GM18517 (cell line): ENCODE measurements around the gene MRC1.
"Not testable (repeated sequence)": the region's sequence is repeated elsewhere in the genome, so short reads cannot be mapped to it uniquely, and the experiment has no call there.

Experiments used
- ATAC-seq: cut with Tn5 transposase; IDR thresholded peaks from one replicate; pipeline ENCODE4 v1.9.1; 2021; ENCODE audit warnings: mild to moderate bottlenecking, moderate library complexity; ENCODE audit not compliant: unreplicated experiment

MRC1 gene

DNA sequence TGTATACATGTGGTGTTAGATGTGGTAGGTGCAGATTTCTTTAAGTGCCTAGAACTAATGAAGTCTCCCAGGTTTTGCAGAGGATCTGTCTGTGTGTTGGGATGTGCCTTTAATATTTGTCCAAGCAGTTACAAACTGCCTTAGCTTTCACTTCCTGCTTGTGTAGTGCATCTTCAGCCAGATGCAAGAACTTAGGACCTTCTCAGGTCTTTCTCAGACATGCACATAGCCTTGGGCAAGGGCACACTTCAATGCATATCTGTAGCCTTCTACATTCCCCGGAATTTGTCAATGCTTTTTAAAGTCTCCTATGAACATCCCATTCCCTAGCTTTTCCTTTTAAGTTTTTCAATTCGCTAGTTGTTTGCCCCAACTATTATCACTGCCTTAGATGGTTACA lies 95.4 kb downstream of the MRC1 start:
- no peak for ATAC-seq

DNA sequence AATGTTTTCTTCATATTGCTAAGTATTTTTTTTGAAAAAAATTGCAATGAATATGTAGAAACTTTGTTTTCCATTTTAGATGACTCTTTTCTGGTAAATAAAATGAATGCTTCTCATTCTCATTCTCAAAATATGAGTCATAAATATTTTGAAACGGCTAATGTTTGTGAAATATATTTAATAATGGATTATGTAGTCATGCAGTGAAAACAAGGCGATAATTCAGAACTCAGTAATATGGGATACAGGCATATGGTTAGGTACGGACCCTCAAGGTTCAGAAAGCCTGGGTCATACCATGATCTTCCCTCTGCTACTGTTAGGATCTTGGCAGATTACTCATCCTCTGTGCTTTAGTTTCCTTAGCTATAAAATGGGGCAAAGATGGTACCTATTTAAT lies 96.3 kb downstream of the MRC1 start:
- no peak for ATAC-seq

DNA sequence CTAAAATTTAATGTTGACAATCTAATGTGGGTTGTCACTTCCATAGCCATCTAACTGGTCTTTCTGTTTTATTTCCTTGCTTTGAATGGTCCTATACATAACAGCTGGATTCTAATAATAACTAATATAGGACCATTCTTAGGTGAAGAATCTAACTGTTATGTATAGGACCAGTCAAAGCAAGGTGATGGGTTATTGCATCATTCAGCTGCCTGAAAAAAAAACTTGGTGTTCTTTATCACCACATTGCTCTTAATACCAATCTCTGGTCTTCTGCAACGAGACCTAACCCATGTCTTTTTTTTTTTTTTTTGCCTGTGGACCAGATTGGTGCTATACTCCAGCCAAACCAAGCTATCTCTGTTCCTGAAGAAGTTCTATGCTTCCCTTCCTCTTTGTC lies 96.9 kb downstream of the MRC1 start:
- no peak for ATAC-seq

DNA sequence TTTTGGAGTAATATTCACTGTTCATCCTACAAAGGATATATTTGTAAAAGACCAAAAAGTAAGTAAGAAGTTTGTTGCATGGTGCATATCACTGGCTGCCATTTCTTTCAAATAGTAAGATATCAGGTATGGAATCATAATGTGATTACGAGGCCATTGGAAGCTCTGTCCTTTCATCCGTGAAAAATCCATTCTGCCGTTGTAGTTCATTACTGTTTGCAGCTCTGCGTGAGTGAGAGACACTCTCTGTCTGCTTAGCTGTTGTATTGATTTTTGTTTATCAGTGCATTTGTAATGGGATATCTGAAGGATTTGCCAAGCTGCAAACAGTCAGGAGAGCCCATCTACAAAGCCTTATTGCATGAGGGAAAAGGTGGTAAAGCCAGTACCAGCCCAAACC lies 98.5 kb downstream of the MRC1 start:
- ATAC-seq = no peak

DNA sequence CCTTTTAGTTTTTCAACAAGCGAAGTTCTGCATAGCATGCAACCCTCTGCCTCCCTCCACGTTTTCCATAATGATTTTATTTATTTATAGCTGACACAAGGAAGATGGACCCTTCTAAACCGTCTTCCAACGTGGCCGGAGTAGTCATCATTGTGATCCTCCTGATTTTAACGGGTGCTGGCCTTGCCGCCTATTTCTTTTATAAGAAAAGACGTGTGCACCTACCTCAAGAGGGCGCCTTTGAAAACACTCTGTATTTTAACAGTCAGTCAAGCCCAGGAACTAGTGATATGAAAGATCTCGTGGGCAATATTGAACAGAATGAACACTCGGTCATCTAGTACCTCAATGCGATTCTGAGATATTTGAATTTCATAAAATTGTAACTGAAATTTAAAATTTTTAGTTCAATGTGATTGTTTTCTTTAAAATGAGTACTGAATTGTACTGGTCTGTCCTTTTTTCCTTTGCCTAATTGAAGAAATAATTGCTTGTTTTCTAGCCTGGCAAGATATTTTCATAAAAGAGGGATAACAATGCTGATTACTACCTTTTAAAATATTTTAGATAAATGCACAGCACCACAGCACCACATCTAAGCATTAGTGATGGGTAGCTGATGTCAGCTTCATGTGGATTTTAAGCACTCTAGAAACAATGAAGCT lies 101.1 kb downstream of the MRC1 start:
- ATAC-seq = peak; percentile 67

DNA sequence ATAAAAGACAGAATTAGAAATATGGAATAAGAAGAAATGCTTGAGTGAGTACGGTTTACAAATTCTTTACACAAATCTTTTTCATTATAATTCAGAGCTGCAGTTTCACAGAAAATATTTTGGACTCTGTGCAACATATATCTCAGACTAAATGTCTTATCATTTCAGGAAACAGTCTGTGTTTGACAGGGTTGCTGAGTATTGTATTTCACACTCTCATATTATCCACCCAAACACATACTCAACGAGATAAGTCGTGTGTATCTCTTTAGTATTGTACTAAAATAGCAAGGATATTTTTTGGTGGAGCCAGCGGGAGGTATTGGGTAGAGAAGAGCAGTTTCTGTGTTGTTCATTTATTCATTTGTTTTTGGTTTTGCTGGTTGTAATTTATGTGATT lies 103.6 kb downstream of the MRC1 start:
- ATAC-seq = no peak

DNA sequence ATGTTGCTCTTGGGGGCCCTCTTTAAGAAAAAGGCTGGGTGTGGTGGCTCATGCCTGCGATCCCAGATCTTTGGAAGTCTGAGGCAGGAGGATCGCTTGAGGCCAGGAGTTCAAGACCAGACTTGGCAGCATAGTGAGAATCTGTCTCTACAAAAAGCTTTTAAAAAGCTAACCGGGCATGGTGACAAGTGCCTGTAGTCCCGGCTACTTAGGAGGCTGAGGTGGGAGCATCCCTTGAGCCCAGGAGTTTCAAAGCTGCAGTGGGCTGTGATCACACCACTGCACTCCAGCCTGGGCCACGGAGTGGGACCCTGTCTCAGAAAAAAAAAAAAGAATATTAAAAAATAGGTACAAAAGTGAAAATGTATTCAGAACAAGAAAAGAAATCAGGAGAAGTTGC lies 104.5 kb downstream of the MRC1 start:
- no peak for ATAC-seq

DNA sequence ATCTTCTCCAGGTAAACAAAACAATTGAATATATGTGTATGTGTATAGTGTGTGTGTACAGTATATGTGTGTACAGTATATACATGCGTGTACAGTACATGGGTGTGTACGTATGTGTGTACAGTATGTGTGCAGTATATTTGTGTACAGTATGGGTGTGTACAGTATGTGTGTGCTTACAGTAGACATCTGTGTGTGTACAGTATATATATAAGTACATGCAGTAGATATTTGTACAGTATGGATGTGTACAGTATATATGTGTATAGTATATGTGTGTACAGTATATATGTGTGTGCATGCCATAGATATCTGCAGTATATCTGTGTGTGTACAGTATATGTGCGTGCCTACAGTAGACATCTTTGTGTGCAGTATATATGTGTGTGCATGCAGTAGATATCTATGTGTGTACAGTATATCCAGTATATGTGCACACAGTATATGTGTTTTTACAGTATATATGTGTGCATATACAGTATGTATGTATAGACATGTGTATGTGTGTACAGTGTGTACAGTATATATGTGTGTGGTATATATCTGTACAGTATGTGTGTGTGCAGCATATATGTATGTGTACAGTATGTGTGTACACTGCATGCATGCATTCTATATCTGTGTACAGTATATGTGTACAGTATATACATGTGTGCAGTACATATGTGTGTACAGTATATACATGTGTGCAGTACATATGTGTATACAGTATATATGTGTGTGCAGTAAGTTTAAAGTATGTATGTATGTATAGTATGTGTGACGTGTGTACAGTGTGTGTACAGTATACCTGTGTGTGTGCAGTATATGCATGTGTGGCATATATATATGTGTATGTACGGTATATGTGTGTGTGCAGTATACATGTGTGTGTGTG lies 105.3 kb downstream of the MRC1 start:
- ATAC-seq = no peak

DNA sequence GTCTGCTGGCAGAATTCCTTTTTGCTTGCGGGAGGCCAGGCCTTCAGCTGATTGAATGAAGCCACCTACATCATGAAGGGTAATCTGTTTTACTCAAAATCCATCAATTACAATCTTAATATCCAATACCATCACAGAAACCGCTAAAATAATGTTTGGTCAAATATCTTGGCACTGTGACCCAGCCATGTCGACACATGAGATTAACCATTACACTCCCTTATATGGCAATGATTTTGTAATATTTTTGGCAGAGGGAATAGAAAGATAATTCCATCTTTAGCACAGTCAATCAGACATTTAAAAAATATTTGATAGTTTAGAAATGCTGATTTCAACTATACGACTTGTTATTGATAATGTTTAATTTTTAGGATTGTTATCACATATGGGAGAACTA lies 106.0 kb downstream of the MRC1 start:
- ATAC-seq = no peak

DNA sequence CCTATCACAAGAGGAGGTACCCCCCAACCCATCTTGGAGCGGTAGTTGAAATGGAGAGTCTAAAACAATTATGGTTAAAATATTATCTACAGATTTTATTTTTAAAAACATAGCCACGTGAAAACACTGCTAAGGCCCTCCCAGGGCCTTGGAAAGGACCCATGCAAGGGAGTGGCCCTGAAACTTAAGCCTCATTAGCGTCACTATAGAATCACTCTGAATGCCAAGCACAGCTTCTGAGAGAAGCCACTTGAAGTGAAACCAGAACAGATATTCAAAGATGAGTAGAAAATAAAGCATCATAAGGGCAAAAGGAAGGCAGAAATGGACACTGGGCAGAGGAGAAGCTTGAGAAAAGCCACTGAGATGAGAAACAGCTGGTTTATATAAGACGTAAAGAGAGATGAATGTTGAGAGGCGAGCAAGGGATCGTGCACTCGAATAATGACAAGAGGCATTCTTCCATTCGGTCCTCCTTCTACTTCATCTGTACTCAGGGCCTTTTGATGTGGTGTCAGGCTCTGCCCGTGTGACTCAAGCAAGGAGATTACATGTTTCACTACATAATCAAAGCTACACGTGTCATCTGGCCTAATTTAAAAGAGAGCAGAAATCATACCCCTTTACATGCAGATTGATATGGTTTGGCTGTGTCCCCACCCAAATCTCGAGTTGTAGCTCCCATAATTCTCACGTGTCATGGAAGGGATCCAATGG lies 109.2 kb downstream of the MRC1 start:
- ATAC-seq = no peak

DNA sequence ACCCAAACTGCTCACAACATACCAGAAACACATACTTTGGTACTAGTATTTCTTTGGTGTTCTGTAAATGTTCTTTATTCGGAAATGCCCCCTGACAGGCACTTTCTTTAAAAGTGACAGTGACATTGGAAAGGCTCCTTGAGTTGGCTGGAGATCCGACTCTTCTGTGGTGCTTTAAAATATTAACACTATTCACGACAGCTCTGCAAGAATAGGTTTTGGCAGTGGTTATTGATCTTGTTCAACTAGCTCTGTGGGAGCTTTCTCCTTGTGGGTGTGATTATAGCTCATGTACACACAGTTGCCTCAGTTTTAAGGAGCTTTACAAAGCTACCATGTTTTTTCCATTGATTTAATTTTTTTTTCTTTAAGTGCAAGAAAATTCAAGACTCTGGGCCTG lies 112.2 kb downstream of the MRC1 start:
- no peak for ATAC-seq

DNA sequence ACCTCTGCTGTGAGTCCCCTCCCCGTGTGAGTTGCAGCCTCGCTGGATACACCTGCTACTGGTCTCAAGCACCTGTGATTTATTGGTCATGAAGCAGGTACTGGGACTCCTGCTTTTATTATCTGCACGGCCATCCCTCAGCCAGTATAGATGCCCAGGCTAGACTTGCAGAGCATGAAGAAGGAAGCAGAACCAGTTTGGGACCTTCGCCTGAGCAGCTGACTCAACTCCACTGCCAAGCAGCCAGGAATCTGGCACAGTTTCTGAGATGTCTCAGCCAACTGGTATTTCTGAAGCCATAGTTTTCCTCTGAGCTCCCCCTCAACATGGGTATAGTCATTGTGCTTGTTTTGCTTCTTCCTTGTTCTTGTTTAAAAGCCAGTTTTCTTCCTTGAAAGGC lies 114.6 kb downstream of the MRC1 start:
- ATAC-seq = no peak

DNA sequence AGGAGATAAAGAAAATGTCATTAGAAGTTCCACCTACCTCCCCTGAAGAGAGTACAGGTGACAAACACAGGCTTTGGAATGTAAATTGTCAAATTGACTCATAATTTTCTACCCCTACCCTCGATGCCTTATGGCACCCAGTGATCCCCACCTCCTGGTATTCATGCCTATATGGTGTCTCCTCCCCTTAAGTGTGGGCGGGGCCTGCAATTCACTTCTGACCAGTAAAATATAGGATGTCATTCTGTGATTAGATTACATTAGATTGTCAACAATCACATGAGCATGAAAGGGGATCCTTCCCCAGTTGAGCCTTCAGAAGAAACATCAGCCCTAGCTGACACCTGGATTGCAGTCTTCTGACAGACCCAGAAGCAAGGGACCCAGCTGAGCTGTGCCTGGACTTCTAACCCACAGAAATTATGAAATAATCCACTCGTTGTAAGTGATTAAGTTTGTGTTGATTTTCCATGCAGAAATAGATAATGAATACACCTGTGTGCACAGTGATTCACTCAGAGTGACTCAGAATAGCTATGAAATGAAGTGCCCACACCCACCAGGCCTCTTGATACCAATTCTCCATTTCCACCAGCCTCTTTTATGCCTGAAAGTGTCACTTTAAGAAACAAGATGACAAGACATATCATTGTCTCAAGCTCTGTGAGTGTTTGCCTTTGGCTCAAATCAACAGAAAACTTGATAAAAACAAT lies 134.0 kb downstream of the MRC1 start:
- ATAC-seq = no peak

DNA sequence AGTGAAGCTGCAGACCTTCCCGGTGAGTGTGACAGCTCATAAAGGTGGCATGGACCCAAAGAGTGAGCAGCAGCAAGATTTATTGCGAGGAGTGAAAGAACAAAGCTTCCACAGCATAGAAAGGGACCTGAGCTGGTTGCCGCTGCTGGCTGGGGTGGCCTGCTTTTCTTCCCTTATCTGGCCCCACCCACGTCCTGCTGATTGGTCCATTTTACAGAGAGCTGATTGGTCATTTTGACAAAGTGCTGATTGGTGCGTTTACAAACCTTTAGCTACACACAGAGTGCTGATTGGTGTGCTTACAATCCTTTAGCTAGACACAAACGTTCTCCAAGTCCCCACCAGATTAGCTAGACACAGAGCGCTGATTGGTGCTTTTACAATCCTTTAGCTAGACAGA lies 141.1 kb downstream of the MRC1 start:
- not testable (repeated sequence) for ATAC-seq

DNA sequence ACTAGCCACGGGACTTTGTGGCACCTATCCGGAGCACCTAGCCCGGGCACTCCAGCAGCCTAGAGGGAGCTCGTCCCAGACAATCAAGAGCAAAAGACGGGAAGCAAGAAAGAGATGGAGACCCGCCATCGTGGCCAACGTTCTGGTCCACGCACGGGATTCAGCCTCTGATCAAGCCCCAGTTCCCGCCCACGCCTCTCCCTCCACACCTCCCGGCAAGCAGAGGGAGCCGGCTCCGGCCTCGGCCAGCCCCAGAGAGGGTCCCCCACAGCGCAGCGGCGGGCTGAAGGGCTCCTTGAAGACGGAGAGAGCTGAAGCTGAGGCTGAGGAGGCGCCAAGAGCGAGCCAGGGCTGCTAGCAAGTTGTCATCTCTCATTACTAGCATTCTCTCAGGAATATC lies 141.6 kb downstream of the MRC1 start:
- no peak for ATAC-seq

DNA sequence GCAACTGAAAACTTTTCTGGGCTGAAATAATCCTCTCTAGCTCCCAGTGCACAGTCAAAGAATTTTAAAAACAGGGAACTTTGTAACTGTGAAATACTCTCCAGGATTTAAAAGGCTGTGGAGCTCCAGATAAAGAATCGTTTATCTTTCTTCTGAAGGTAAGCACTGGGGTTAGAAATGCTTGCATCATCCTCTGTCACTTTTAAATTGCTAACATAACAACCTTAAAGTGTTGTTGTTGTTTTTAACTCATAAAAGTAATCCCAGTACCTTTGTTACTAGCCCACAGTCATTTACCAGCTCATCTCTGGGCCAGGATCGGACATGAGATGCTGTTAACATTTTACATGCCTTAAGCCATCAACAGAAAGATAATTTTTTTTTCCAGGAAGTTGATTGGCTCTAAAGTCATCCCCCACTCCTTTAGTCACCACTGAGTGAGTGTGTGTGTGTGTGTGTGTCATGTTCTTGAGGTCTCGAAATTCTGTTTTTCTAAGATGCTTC lies 142.8 kb downstream of the MRC1 start, which contains the start of gene SLC39A12:
Gene SLC39A12 (plus strand): TSS at position 51 of the 504 bp plus-strand sequence. CDS start 1,359 bp downstream, outside the sequence.
- no peak for ATAC-seq

DNA sequence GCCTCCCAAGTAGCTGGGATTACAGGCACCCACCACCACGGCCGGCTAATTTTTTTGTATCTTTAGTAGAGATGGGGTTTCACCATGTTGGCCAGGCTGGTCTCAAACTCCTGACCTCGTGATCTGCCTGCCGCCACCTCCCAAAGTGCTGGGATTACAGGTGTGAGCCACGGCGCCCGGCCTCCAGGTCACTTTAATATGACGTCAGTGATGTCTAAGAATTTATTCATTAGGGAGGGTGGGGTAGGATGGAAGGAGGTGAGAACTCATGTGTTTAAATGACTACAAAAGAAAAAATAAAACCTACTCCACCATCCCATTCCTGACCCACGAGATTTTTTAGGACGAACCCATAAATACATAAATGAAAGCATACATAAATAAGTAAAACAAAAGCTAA lies 145.2 kb downstream of the MRC1 start:
- not testable (repeated sequence) for ATAC-seq

DNA sequence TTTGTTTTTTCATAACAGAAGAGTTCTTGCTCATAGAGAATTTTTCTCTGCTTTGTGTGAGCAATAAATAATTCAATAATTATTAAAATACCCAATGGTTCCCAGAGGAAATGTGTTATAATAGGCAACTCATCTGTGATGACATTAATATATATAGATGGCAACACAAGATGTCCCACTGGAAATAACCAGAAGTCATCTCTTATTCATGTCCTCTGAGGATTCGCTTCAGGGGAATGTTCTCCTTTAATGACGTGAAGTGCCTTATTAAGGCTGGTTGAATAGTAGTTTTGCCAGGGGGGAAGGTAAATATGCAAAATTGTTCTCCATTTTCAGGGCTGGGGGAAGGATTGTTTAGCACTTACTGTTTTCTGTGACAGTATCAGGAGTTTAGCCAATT lies 145.7 kb downstream of the MRC1 start:
- no peak for ATAC-seq

DNA sequence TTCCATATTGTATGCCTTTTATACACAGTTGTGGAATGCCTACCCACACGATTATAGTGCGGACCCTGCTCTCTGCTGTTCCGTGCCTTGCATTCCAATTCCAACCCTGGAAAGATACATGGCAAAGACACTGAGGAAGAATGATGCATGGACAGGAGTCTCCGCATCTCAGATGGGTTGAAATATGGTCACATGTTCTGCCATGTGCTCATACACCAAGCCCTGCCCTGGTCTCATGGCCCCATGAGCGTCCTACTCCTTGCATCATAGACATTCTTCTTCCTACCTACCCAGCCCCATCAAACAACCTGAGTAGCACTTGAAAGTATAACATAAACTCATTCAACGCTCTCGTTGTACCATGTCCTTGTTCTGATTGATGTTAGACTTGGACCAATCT lies 148.9 kb downstream of the MRC1 start:
- ATAC-seq = no peak

DNA sequence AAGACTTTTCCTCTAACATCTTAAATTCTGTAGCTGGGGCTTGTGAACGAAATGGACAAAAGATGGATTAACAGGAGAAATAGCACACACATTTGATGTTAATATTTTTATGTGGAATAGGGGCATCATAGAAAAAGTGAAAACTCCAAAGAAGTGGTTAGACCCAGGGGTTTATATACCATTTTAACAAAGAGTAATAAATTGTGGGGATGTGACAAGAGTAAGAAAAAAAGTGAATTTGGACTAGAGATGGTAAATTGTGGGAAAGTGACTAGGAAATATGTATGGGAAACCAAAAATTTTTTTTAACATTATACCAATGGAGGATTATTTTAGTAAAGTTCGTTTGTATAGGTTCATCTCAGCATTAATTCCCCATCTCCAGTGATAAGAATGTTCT lies 150.7 kb downstream of the MRC1 start:
- ATAC-seq = no peak
